ENCODE data around the gene CPNE4.

The CPNE4 gene

DNA sequence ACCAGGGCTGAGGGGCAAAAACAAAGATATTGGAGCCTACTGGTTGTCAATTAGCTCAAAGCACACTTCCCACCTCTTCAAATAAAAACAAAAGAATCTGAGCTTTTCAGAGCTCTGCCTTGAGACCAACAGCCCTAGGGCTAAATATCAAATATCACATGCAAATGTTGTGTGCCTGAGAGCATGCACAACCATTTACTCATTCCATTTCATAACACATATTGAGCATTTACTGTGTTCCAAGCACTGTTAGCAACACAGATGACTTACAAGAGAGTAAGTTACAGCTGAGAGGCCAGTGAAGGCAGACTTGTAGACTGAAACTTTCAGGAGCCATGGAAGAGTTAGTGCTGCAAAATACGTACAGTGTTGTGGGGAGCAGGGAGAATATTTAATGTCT lies 222.4 kb downstream of the CPNE4 start:
- no peaks in the 10 kb centered on the region for H3K9me2 ChIP-seq (ENCODE audit: low read depth, low read length)
- H3K9me3 ChIP-seq (ENCODE audit: low read length) = no peaks in the 10 kb centered on the region
- H3K36me3 ChIP-seq (ENCODE audit: insufficient read depth, low read length) = no peaks in the 10 kb centered on the region
- H3K27me3 ChIP-seq (ENCODE audit: insufficient read depth, low read length) = no peaks in the 10 kb centered on the region
- no peaks in the 10 kb centered on the region for H4K20me1 ChIP-seq (ENCODE audit: insufficient read depth, low read length)
- H3K4me1 ChIP-seq (ENCODE audit: insufficient read depth, low read length, severe bottlenecking) = no peaks in the 10 kb centered on the region
- no peak overlapping the region for H3K9ac ChIP-seq (ENCODE audit: low read length)
- H3K27ac ChIP-seq (ENCODE audit: low read depth, low read length, poor library complexity, severe bottlenecking) = no peak overlapping the region
- H3K4me3 ChIP-seq (ENCODE audit: low read depth, low read length, poor library complexity, severe bottlenecking) = no peak overlapping the region
- no peaks in the 10 kb centered on the region for H3F3A ChIP-seq (ENCODE audit: insufficient read depth, low read length)
- H2AFZ ChIP-seq (ENCODE audit: low read length) = no peak overlapping the region
- H3K79me2 ChIP-seq (ENCODE audit: insufficient read depth, low read length) = no peaks in the 10 kb centered on the region
- TF ChIP-seq, protein P1, sequence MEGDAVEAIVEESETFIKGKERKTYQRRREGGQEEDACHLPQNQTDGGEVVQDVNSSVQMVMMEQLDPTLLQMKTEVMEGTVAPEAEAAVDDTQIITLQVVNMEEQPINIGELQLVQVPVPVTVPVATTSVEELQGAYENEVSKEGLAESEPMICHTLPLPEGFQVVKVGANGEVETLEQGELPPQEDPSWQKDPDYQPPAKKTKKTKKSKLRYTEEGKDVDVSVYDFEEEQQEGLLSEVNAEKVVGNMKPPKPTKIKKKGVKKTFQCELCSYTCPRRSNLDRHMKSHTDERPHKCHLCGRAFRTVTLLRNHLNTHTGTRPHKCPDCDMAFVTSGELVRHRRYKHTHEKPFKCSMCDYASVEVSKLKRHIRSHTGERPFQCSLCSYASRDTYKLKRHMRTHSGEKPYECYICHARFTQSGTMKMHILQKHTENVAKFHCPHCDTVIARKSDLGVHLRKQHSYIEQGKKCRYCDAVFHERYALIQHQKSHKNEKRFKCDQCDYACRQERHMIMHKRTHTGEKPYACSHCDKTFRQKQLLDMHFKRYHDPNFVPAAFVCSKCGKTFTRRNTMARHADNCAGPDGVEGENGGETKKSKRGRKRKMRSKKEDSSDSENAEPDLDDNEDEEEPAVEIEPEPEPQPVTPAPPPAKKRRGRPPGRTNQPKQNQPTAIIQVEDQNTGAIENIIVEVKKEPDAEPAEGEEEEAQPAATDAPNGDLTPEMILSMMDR (IDR thresholded peaks at IDR 0.05; ENCODE audit: low read length) = no peak
- no peak for TF ChIP-seq EZH2 (IDR thresholded peaks at IDR 0.05; ENCODE audit: borderline replicate concordance, low read length)
- H3K4me2 ChIP-seq (ENCODE audit: low read length) = no peak overlapping the region

DNA sequence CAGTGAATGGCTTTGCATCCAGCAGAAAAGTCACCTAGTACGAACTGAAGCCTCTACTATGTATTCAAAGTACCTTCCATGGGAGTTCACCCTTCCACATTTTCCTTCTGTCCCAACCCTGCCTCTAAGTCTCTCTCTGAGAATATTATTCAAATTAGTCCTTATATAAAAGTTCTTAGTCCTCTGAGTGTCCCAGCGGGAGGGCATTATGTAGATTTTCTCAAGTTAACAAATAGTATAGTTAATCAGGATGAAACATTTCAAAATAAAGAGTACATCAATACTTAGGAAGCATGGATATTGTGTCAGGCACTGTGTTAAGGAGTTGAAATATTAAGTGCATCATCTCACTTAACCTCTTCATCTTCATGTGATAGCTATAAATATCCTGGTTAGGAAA lies 223.3 kb downstream of the CPNE4 start:
- Histone ChIP-seq H2AFZ (ENCODE audit: low read length) (no peak overlapping the region), H3K27ac (ENCODE audit: low read depth, low read length, poor library complexity, severe bottlenecking) (no peak overlapping the region), H3F3A (ENCODE audit: insufficient read depth, low read length) (no peaks in the 10 kb centered on the region), H3K4me2 (ENCODE audit: low read length) (no peak overlapping the region), H3K27me3 (ENCODE audit: insufficient read depth, low read length) (no peaks in the 10 kb centered on the region), H4K20me1 (ENCODE audit: insufficient read depth, low read length) (no peaks in the 10 kb centered on the region), H3K79me2 (ENCODE audit: insufficient read depth, low read length) (no peaks in the 10 kb centered on the region), H3K9ac (ENCODE audit: low read length) (no peak overlapping the region), H3K9me2 (ENCODE audit: low read depth, low read length) (no peaks in the 10 kb centered on the region), H3K36me3 (ENCODE audit: insufficient read depth, low read length) (no peaks in the 10 kb centered on the region), H3K4me3 (ENCODE audit: low read depth, low read length, poor library complexity, severe bottlenecking) (no peak overlapping the region), H3K9me3 (ENCODE audit: low read length) (no peaks in the 10 kb centered on the region), H3K4me1 (ENCODE audit: insufficient read depth, low read length, severe bottlenecking) (no peaks in the 10 kb centered on the region)
- TF ChIP-seq, protein P1 (IDR thresholded peaks at IDR 0.05; ENCODE audit: low read length) = no peak
- no peak for TF ChIP-seq EZH2 (IDR thresholded peaks at IDR 0.05; ENCODE audit: borderline replicate concordance, low read length)

DNA sequence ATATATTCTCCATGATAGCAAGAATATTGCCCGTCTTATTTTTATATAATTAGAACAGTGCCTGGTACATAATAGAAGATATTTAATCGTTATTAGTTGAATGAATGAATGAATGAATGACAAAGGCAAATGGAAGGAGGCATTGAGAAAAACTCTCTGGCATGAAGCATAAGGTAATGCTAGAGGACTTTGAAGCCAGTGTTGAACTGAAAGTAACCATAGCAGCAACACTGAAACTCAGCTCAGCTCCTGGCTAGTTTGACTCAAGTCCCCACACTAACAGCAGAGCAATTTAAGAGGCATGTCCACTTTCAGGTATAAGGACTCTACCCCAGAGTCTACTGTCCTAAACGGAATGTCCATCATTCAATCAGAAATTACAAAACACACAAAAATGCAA lies 227.0 kb downstream of the CPNE4 start:
- Histone ChIP-seq H4K20me1 (ENCODE audit: insufficient read depth, low read length) (no peaks in the 10 kb centered on the region), H3K9ac (ENCODE audit: low read length) (no peak overlapping the region), H3K4me1 (ENCODE audit: insufficient read depth, low read length, severe bottlenecking) (no peaks in the 10 kb centered on the region), H3F3A (ENCODE audit: insufficient read depth, low read length) (no peaks in the 10 kb centered on the region), H3K9me3 (ENCODE audit: low read length) (no peaks in the 10 kb centered on the region), H3K27me3 (ENCODE audit: insufficient read depth, low read length) (no peaks in the 10 kb centered on the region), H3K36me3 (ENCODE audit: insufficient read depth, low read length) (no peaks in the 10 kb centered on the region), H2AFZ (ENCODE audit: low read length) (no peak overlapping the region), H3K4me2 (ENCODE audit: low read length) (no peak overlapping the region), H3K79me2 (ENCODE audit: insufficient read depth, low read length) (no peaks in the 10 kb centered on the region), H3K27ac (ENCODE audit: low read depth, low read length, poor library complexity, severe bottlenecking) (no peak overlapping the region), H3K9me2 (ENCODE audit: low read depth, low read length) (no peaks in the 10 kb centered on the region), H3K4me3 (ENCODE audit: low read depth, low read length, poor library complexity, severe bottlenecking) (no peak overlapping the region)
- TF ChIP-seq, protein P1 (IDR thresholded peaks at IDR 0.05; ENCODE audit: low read length) = no peak
- no peak for TF ChIP-seq EZH2 (IDR thresholded peaks at IDR 0.05; ENCODE audit: borderline replicate concordance, low read length)

All from OCI-LY1 (cell line).